Endothelial cell of umbilical vein (primary cell): ENCODE data around the gene TOM1. TPM values are rescaled to one million over a fixed set of nuclear protein-coding genes. Genes with fewer than 3 reads are reported as not detected.

Experiments
- BruUV-seq: library from RNA; stranded (reverse); fragments of 400-500 nt; replicated peaks from 2 replicates; lab custom pipeline; 2021; lab: Mats Ljungman, UMichigan
- CTCF ChIA-PET: fragments of 300-600, 350-600 bp; sonication (Branson Sonifier 250); formaldehyde crosslinking; loops from one replicate; lab custom pipeline; 2021; ENCODE audit warnings: antibody characterized with exemption, inconsistent platforms; lab: Charles Lee
- POLR2A ChIA-PET: fragments of 300-600, 350-600 bp; sonication (Branson Sonifier 250); formaldehyde crosslinking; loops from one replicate; lab custom pipeline; 2021; ENCODE audit warnings: antibody characterized with exemption, inconsistent platforms; lab: Charles Lee
- DNase-seq: peaks from one replicate; pipeline ENCODE4 v3.0.0-alpha.2; 2011; ENCODE audit warnings: low read depth, low spot score
- FAIRE-seq: peaks from 2 replicates; lab custom pipeline; 2011; peaks lifted over from hg19 to GRCh38; lab: Jason Lieb, UNC
- H2AFZ ChIP-seq: 2 replicates; pipeline ENCODE4 v1.6.0; 2012; ENCODE audit warnings: low read depth, low read length, control low read depth, inconsistent platforms
- H3K27ac ChIP-seq: 2 replicates; pipeline ENCODE4 v1.5.1; 2011; ENCODE audit warnings: low read depth, mild to moderate bottlenecking, control low read depth, low read length, moderate library complexity; ENCODE audit not compliant: insufficient read depth
- H3K27me3 ChIP-seq, 2 experiments: 2 replicates each; pipeline versions ENCODE4 v1.6.0 to v1.6.1; 2011; ENCODE audit warnings: low read length in 2 of 2, mixed read lengths in 1 of 2; ENCODE audit not compliant: control insufficient read depth in 2 of 2, insufficient read depth in 2 of 2
- H3K36me3 ChIP-seq, 2 experiments: 2 replicates in 1 of 2; 3 replicates in 1 of 2; pipeline ENCODE4 v1.5.1; 2011; ENCODE audit warnings: low read length in 2 of 2, mild to moderate bottlenecking in 1 of 2, moderate library complexity in 1 of 2; ENCODE audit not compliant: control insufficient read depth in 2 of 2, insufficient read depth in 2 of 2; ENCODE audit errors: extremely low read depth in 1 of 2
- H3K4me1 ChIP-seq: 3 replicates; pipeline ENCODE4 v1.5.1; 2011; ENCODE audit warnings: mild to moderate bottlenecking, low read length; ENCODE audit not compliant: control insufficient read depth, insufficient read depth; ENCODE audit errors: extremely low read depth
- H3K4me2 ChIP-seq: 2 replicates; pipeline ENCODE4 v1.6.1; 2011; ENCODE audit warnings: low read length, control low read depth, mixed read lengths; ENCODE audit not compliant: insufficient read depth
- H3K4me3 ChIP-seq, 3 experiments: fragments of 200-600 bp in 1 of 3; sonication (generic), shearing (Covaris generic) in 1 of 3; replicated peaks in 1 of 3; 2 replicates each; pipeline ENCODE4 v1.5.1; 2011 to 2016; ENCODE audit warnings: control low read depth in 3 of 3, low read length in 3 of 3, mild to moderate bottlenecking in 2 of 3, inconsistent platforms in 1 of 3, low read depth in 1 of 3, moderate library complexity in 1 of 3; ENCODE audit not compliant: insufficient read depth in 1 of 3
- H3K79me2 ChIP-seq: 2 replicates; pipeline ENCODE4 v1.6.0; 2012; ENCODE audit warnings: low read length, inconsistent platforms; ENCODE audit not compliant: control insufficient read depth, insufficient read depth
- H3K9ac ChIP-seq: replicated peaks from 2 replicates; pipeline ENCODE3; 2011; ENCODE audit warnings: low read length, control low read depth; ENCODE audit not compliant: insufficient read depth; ENCODE audit errors: extremely low read depth
- H3K9me1 ChIP-seq: replicated peaks from 3 replicates; pipeline ENCODE4 v1.6.0; 2011; ENCODE audit warnings: mild to moderate bottlenecking, low read length; ENCODE audit not compliant: control insufficient read depth, insufficient read depth; ENCODE audit errors: extremely low read depth
- H3K9me3 ChIP-seq: replicated peaks from 2 replicates; pipeline ENCODE4 v1.5.1; 2012; ENCODE audit warnings: low read length, inconsistent platforms; ENCODE audit not compliant: control insufficient read depth, insufficient read depth
- H4K20me1 ChIP-seq: replicated peaks from 2 replicates; pipeline ENCODE3; 2011; ENCODE audit warnings: mild to moderate bottlenecking, low read length; ENCODE audit not compliant: control insufficient read depth, insufficient read depth; ENCODE audit errors: extremely low read depth
- CTCF ChIP-seq, 2 donors: IDR thresholded peaks; 1 replicate in 1 of 2; 2 replicates in 1 of 2; pipeline ENCODE4 v1.5.1; 2011; ENCODE audit warnings: low read length in 2 of 2, mild to moderate bottlenecking in 2 of 2, moderate library complexity in 2 of 2, control low read depth in 1 of 2, inconsistent platforms in 1 of 2, low read depth in 1 of 2; ENCODE audit not compliant: insufficient read depth in 1 of 2; ENCODE audit errors: extremely low read depth in 1 of 2
- EZH2 ChIP-seq: IDR thresholded peaks from 2 replicates; pipeline ENCODE4 v1.6.1; 2012; ENCODE audit warnings: borderline replicate concordance, low read depth, mild to moderate bottlenecking, moderate library complexity, low read length, inconsistent platforms; ENCODE audit not compliant: severe bottlenecking
- FOS ChIP-seq: IDR thresholded peaks from 2 replicates; pipeline ENCODE4 v1.6.1; 2011; ENCODE audit warnings: mild to moderate bottlenecking, low read length, moderate library complexity, borderline replicate concordance; ENCODE audit not compliant: insufficient read depth
- GATA2 ChIP-seq: IDR thresholded peaks from 2 replicates; pipeline ENCODE4 v1.7.0; 2011; ENCODE audit warnings: low read depth, mild to moderate bottlenecking, moderate library complexity, mixed read lengths, low read length; ENCODE audit not compliant: insufficient read length, insufficient read depth
- JUN ChIP-seq: IDR thresholded peaks from 2 replicates; pipeline ENCODE4 v1.6.1; 2011; ENCODE audit warnings: borderline replicate concordance, low read depth; ENCODE audit not compliant: insufficient read length, insufficient read depth
- MYC ChIP-seq: IDR thresholded peaks from one replicate; pipeline ENCODE4 v1.6.1; 2011; ENCODE audit warnings: mild to moderate bottlenecking, low read depth, low read length
- POLR2A ChIP-seq: IDR thresholded peaks from 2 replicates; pipeline ENCODE4 v1.6.1; 2012; ENCODE audit warnings: low read depth, mild to moderate bottlenecking, control low read depth, low read length
- POLR2AphosphoS5 ChIP-seq: IDR thresholded peaks from 2 replicates; pipeline ENCODE4 v1.6.1; 2012; ENCODE audit warnings: low read depth, mild to moderate bottlenecking, control low read depth, low read length, moderate library complexity; ENCODE audit not compliant: insufficient read depth
- dilution Hi-C: fragments of 300-500 bp; cut with MboI; formaldehyde crosslinking; loops from one replicate; pipeline ENCODE4 v1.15.0; 2019; ENCODE audit warnings: low sequenced_read_pairs; ENCODE audit not compliant: extremely low pct_ligation_motif_present
- intact Hi-C: fragments of 100-400 bp; cut with micrococcal nuclease; formaldehyde crosslinking; loops from one replicate; pipeline ENCODE4 v1.10.0; 2022
- polyA plus RNA-seq, 4 experiments: library from polyadenylated mRNA; depleted of rRNA in 3 of 4; stranded (reverse) in 3 of 4; unstranded in 1 of 4; fragments of >200 nt; gene quantifications; 2 replicates each; pipeline versions ENCODE4 v1.2.1 to v1.2.3, GENCODE V29; 2011 to 2012; ENCODE audit warnings: missing spikeins in 1 of 4
- total RNA-seq: library from RNA; stranded (reverse); gene quantifications from 2 replicates; pipeline ENCODE4 v1.2.3, GENCODE V29; 2021
- TF ChIP-seq, protein P1 (sequence below): IDR thresholded peaks from 2 replicates; pipeline ENCODE4 v1.6.1; 2011; ENCODE audit not compliant: insufficient read depth, insufficient read length

TOM1 gene
- total and polyA plus RNA-seq, 2 donors (not counting 3 experiments of a cell fraction or from before 2014, with no cell fraction given): 36.4 to 74.4 TPM

DNA sequence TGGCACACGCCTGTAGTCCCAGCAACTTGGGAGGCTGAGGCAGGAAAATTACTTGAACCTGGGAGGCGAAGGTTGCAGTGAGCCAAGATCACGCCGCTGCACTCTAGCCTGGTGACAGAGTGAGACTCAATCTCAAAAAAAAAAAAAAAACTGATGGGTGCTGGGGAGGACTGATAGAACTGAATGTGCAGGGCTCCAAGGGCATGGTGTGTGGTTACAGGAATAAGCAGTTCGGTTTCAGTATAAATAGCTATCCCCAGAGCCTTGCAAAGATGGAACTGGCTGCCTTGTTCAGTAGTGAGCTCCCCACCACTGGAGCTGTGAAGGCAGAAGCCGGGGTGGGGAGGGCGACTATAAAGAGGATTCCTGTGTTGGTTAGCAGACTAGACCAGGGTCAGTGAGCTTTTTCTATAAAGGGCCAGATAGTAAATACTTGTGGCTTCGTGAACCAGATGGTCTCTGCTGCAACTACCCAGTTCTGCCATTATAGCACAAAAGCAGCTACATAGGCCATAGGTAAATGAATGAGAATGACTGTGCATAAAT lies 5.9 kb downstream of the TOM1 start:
- Histone ChIP-seq H3K9me3 (no peaks in the 10 kb centered on the region), H3K27me3 (no peaks in the 10 kb centered on the region), H3K9me1 (no peaks in the 10 kb centered on the region), H2AFZ (no peak overlapping the region), H3K27ac (peak overlapping the region; percentile 96), H3K9ac (no peak overlapping the region), H3K4me2 (no peak overlapping the region), H3K79me2 (peaks cover 22% of the 10 kb centered on the region), H3K36me3 (no peaks in the 10 kb centered on the region), H4K20me1 (no peaks in the 10 kb centered on the region), H3K4me3 (no peak overlapping the region), H3K4me1 (peaks cover 25% of the 10 kb centered on the region)
- TF ChIP-seq JUN (no peak), EZH2 (no peak), MYC (no peak), FOS (no peak), POLR2AphosphoS5 (no peak), POLR2A (no peak), GATA2 (no peak), CTCF (IDR thresholded peaks at IDR 0.05; ENCODE audit: extremely low read depth in 1 of 2, insufficient read depth in 1 of 2, low read depth in 1 of 2, low read length in 2 of 2) (no peak)
- TF ChIP-seq, protein P1, sequence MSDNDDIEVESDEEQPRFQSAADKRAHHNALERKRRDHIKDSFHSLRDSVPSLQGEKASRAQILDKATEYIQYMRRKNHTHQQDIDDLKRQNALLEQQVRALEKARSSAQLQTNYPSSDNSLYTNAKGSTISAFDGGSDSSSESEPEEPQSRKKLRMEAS: no peak
- dilution Hi-C loops (no loop called here), intact Hi-C loops (no loop called here)
- no peak for FAIRE-seq
- CTCF ChIA-PET: interaction anchor here (2.0 kb wide), 1 partner anchor 25 kb away, joined by 10 read pairs; no protein-coding TSS in a partner anchor
- POLR2A ChIA-PET: no interaction called here
- no peak for DNase-seq
- no TSS peak for BruUV-seq
